ENCODE data around the gene HOXA2.

The HOXA2 gene

DNA sequence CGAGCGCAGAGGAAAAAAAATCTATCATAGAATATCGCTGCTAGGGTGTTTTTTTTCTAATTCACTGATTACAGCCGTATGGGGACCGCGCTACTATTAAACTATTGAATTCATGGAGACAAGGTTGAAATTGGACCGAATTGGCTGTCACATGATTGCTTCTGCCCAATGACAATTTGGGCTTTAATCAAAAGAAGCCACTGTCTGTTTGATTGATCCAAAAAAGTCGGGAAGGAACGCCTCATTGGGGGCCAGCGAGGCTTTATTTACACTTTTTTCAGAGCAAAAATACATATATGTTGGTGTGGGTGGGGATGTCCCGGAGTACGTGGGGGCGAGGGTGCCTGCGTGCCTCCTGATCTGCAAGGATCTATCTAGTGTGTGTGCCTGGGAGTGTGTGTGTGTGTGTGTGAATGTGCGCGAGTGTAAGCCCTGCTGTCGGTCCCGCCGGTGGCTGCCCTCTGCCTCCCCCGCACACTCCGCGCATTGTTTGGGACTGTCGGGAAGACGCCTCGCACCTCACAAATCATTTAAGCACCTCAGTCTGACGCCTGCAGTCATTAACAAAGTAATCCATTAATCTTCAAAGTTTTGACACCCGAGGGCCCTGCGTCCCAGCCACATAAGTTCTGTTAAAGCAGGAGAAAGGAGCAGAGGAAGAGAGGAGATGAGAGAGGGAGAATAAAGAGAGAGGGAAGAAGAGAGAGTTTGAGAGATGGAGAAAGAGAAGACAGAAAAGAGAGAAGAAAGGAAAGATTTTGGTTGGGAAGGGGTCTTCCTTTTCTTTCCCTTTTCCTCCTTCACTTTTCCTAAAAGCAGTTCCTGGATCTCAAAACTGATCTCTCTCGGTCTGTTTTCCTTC lies at the start of gene HOXA2:
HOXA2 (minus strand) TSS at position 103 of the 862 bp plus-strand sequence. CDS start 183 bp downstream, outside the sequence.
- no peak for DNase-seq (ENCODE audit: low read depth)

DNA sequence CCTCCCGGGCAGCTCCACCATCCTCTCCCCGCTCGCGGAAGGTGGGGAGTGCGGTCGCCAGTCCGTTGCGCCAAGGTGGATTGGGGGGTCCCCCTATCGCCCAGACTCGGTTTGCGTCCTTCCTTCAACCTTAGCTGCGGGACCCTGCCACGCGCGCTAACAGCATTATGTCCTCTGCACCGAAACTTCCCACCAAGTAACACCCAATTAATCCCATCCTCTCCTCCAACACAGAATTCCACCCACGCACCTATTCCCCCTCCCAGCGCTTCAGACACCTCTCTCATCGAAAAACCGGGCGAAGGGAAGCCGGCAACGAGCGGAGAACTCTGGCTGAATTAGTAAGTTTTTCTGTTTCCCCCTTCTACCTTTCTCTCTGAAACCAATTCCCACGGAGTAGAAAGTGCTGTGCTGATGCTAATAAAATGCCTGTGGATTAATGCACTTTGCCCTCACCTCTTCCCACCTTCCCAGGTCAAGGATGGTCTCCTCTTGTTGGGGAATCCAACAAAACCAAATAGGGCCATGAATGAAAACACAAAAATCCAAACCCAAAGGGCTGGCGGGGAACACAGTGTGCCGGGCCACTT lies 49.0 kb upstream of the HOXA2 start:
- DNase-seq (ENCODE audit: low read depth) = no peak

DNA sequence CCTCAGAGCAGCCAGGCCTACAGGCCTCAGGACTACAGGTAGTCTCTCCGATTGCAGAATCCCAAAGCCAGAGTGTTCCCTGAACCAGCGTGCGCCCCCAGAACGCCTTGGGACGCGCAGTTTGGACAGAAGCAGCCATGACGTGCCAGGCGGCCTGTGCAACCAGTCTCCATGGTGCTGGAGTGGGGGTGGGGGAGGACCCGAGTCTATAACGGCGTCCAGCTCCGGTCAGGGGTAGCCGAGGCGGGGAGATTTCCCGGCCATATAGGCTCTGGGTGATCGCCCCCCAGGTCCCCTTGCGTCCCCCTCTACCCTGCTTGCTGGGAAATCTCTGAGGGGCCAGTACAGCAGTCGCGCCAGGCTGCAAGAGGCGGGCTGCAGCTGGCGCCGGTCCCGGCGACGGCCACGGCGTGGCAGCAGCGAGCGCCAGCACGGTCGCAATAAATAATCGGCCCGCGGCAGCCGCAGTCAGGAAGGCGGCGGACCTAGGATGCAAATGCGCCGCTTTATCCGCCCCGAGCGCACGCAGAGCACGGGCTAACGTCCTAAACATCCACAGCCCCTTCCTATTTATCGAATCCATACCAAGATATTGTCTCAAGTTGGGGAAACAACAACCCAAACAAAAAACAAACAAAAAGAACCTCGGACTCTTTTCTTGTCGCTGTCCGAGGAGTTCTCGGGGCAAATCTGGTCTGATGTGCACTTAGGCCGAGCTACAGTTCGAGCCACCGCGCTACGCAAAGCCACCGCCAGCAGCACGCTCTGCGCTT lies 48.3 kb upstream of the HOXA2 start:
- peak; percentile 51 for DNase-seq (ENCODE audit: low read depth)

DNA sequence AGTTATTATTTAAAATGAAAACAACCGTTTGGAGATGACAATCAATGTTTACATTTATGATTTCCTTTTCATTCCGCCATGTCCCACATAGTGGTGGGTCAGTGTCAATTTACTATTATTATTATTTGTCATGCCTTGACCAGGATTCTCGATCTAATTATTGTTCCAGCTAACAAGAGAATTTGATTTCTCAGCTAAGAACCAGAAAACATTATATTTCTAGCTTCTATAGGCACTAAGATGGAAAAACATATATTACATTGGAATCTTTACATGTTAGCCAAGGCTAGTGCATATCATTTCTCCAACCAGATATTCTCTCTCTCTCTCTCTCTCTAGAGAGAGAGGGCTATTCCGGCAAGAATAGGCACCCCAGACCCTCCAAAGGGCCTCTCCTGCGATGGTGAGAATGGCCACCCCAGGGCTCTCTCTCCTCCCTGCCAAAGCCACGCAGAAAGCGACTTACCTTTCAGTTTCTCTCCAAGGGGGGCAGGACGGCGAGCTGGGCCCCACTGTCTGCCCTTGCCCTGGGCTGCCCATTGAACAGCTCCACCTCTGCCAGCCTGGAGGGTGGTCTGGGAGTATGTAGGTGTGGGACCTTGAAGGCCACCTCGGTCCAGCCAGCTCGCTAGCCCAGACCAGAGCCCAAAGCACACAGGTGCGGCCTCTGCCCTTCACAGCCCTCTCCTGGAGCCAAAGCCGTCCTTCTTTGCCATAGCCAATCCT lies 47.5 kb upstream of the HOXA2 start:
- DNase-seq (ENCODE audit: low read depth) = no peak

DNA sequence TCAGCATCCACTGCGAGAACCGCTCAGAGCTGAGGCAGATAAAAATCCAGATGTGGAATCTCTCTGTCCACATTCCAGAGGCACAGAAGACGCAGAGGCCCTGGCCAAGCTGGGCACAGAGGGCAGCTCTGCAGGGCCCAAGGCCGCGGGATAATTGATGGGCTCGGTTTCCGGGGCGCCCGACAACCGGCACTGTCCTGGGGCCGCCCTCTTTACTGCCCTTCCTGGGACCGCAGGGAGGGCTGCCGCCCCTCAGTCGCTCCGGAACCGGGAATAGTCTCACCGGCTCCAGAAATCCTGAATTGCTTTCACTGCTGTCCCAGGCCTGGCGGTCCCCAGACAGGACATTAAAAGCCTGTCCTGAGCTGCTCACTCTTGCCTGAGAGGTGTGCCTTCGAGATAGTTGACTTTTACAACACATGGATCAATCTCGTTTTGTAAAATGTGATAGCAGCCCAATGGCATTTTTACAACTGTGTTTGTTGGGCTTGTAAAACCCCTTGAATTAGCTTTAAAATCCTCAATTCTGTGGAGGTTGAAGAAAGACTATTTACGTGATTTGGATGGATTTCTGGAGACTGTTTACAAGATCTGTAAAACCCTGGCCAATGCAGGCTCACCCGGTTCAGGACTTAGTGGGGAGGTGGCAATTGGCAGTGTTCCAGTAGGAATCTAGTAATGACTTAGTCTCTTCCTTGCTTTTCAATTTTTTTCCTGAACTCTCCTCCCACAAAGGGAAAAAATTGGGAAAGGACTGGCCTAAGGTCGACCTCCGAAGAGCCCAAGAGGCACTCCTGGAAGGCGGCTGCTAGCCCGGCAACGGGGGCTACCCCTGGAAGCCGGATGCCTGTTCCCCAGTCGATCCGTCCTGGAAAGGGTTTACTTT lies 46.5 kb upstream of the HOXA2 start:
- DNase-seq (ENCODE audit: low read depth) = no peak

DNA sequence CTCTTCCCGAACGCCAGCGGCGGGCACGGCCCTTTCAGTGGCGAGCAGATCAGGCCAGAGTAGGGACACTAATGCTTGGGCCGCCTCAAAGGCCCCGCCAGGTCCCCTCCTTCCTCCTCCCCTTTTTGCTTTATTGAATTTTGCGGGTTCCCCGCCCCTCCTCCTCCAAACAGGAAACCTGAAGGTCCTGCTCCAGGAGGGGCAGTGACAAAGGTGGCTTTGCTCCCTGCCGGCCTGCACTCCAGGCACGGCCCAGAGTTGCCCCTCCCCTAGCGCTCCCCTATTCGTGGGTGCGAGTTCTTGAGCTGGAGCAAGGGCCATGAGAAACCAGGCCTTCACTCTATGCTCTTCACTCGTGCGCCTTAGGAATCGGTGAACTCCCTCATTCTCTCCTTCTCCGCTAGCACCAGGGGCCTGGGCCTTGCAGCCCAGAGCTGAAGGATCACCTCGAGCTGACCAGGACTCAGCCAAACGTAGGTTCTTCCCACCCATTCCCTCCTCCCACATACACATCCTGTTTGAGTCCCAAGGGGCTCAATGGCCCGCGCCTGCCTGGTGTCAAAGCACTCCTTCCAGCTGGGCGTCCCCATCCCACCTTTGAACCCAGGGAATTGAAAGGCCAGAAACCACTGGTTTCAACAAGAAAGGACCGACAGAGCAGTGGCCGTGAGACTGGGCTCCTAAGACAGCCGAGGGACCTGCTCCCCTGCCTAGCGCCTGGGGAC lies 45.7 kb upstream of the HOXA2 start:
- DNase-seq (ENCODE audit: low read depth) = no peak

DNA sequence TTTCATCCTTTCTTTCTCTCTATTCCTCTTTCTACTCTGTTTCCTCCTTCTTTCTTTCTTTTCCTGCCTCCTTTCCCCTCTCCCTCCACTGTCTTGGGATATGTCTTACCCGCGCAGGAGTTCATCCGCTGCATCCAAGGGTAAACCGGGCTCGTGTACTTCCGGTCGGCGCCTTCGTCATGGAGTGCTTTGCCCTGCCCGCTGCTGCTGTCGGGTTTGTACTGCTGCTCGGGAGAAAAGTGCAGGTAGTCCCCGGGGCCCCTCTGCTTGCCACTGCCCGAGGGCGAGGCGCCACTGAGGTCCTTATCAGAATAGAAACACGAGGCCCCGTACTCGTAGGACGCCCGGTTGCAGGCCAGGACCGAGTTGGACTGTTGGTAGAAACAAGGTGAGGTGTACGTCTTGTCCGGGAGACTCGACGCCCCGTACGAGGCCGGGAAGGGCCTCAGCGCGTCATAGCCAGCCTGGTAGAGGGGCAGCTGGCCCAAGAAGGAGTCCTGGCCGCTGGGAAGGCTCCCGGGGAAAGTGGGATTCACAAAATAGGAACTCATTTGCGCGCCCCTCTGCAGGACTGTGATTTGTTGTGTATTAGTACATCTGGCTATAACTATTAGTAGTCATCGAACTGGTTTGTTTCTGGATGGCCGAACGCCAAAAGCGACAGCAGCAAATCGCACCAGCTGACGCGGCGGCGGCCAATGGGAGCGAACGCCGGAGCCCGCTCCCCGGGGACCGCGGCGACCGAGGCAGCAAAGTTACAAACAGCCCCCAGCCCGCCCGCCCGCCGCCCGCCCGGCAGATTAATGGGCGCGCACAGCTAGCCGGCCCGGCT lies 44.9 kb upstream of the HOXA2 start, which contains the start of gene HOXA6:
HOXA6 (minus strand) TSS at position 576 of the 832 bp plus-strand sequence; CDS start at position 551, 25 bp downstream.
- no peak for DNase-seq (ENCODE audit: low read depth)

DNA sequence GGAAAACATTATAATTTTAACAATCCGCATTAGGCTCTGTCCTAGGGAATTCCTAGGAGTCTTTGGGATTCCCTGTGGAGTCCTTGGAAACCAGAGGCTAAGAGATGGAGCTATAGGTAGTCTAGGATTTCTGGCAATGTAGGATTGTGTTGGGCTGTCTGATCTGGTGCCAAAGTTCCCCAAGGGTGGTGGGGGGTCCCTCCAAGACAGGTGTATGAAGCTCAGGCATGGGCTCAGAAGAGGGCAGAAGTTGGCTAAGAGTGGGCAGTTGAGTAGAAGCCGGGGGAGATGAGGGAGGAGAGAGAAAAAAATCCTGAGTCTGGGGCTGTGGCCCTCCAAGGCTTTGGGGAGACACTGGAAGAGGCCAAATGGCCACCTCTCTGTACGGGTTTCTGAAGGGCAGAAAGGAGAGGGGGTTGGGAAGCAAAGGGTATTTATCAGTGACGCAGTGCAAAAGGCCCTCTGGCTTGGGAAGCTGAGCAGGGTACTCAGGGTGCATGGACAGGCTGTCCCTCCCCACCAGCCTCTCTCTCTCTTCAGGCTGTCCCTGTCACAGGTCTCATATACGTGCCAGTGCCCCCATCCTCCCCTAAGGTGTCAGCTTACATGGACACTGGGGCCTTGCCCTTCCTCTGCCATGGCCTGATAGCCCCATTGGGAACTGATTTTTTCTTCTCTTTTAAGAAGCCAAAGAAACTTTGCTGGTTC lies 44.2 kb upstream of the HOXA2 start:
- DNase-seq (ENCODE audit: low read depth) = no peak

DNA sequence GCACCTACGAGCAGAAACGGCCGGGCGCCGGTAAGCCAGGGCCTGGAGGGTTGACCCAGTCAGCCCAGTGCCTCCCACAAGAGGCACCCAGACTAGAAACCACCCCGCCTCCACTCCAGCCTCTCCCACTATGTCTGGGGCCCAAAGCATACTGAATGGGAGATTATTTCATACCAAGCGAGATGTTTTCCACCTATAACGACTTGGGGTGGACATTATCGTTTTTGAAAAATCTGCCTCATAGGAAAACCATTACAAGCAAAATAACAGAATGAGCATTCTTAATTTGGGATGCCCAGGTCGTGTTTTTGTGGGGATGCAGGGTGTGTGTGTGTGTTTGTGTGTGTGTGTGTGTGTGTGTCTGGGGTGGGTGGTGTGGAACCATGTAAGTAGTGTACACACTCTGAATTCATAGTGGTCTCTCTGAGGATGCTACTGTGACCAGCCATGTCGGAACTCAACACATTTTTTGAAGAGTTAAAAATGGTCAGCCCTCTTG lies 43.5 kb upstream of the HOXA2 start:
- no peak for DNase-seq (ENCODE audit: low read depth)

DNA sequence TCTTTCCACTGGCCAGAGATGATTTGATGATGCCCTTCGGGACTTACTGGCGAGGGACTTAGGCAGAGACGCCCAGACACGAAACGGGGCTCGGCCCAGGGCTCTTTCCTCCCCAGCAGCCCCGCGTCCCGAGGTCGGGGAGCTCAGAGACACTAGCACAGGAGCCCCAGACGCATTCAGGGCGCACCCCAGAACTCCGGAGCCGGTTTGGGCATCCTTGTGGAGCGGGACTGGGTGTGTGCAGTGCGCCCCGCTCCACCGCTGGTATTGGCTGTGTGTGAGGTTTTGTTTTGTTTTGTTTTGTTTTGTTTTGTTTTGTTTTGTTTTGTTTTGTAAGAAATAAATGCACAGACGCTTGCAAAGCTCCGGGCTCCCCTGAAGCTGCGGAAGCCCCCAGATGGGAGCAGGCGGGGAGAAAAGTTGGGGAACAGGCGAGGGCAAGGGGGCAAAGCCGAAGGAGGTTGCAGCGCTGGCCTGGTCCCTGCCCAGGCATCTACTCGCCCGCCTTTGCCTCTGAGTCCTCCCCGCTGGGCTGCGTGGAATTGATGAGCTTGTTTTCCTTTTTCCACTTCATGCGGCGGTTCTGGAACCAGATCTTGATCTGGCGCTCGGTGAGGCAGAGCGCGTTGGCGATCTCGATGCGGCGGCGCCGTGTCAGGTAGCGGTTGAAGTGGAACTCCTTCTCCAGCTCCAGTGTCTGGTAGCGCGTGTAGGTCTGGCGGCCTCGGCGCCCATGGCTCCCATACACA lies 42.9 kb upstream of the HOXA2 start:
- DNase-seq (ENCODE audit: low read depth) = no peak

DNA sequence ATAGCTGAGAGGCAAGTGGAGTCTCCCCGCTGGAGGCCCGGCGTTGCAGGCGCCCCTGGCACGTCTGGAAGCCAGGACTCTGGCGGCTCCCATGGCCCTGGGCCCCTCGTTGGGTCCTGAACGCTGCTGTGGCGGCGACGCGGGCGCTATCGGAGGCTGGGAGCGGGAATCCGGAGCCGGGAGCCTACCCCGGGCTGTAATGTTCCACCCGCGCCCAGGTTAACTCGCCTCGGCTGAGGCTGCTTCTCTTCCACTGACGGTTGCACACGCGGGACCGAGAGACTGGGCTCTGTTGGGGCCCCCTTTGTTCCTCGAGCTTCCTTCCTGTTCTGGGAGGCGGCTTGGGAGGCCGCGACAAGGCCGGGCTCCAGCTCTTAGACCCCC lies 42.3 kb upstream of the HOXA2 start:
- no peak for DNase-seq (ENCODE audit: low read depth)

DNA sequence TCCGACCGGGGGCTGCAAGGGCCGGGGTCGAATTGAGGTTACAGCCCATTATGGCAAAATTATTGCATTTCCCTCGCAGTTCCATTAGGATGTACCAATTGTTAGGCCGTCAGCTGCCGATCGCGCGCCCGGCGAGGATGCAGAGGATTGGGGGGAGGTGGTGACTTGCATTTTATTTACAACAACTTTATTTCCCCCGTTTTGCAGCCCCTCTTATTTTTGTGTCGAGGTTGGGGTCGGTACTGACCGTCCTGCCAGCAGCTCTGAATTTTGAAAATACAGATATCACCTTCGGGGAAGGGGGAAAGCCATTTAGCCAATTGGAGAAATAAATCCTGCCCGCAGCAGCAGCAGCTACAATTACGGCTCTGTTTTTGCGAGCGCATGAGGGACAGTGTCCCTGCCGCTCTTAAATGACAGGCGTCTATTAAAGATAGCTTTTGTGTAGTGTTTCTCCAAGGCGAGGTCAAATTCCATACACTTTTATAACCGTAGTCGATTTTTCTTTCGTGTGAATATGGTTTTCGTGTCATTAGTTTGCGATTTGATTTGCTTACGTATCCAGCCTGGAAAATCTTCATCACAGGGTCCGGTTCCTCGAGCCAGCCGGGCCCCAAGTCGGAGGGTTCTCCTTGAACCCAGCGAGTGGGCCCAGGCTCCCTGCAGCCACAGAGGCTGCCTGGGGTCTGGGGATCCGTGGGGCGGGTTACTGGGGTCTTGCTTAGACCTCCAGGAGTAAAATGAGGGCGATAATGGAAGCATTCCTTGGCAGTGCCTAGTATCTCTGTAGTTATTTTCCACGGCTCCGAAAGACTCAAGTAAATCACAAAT lies 41.7 kb upstream of the HOXA2 start:
- no peak for DNase-seq (ENCODE audit: low read depth)

DNA sequence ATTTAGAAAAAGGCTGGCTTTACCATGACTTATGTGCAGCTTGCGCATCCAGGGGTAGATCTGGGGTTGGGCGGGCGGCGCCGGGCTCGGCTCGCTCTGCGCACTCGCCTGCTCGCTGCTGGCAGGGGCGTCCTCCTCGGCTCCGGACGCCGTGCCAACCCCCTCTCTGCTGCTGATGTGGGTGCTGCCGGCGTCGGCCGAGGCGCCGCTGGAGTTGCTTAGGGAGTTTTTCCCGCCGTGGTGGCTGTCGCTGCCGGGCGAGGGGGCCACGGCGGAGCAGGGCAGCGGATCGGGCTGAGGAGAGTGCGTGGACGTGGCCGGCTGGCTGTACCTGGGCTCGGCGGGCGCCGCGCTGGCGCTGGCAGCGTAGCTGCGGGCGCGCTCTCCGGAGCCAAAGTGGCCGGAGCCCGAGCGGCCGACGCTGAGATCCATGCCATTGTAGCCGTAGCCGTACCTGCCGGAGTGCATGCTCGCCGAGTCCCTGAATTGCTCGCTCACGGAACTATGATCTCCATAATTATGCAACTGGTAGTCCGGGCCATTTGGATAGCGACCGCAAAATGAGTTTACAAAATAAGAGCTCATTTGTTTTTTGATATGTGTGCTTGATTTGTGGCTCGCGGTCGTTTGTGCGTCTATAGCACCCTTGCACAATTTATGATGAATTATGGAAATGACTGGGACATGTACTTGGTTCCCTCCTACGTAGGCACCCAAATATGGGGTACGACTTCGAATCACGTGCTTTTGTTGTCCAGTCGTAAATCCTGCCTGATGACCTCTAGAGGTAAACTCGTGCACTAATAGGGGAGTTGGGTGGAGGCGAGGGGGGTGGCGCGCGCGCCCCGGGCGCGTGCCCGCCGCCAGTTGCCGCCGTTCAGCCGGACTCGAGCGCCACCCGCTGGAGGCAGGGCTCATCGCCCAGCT lies 40.8 kb upstream of the HOXA2 start, which contains the start of gene HOXA5:
HOXA5 (minus strand) TSS at position 659 of the 927 bp plus-strand sequence; CDS start at position 585, 74 bp downstream.
- no peak for DNase-seq (ENCODE audit: low read depth)

DNA sequence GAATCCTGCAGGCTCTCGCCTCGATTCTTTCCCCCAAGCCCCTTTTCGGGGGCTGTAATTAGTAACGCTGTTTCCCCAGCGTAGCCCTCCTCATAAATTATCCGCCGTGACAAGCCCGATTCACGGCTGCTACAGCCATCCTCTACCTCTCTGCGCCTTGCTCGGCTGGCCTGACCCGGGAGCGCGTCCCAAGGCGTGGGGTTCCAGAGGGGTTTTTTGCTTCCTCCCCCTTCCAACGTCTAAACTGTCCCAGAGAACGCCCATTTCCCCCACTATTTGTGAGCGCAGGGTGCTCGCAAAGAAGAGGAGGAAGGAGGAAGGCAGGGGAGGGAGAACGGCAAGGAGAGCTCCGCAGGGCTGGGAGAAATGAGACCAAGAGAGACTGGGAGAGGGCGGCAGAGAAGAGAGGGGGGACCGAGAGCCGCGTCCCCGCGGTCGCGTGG lies 40.1 kb upstream of the HOXA2 start:
- no peak for DNase-seq (ENCODE audit: low read depth)

DNA sequence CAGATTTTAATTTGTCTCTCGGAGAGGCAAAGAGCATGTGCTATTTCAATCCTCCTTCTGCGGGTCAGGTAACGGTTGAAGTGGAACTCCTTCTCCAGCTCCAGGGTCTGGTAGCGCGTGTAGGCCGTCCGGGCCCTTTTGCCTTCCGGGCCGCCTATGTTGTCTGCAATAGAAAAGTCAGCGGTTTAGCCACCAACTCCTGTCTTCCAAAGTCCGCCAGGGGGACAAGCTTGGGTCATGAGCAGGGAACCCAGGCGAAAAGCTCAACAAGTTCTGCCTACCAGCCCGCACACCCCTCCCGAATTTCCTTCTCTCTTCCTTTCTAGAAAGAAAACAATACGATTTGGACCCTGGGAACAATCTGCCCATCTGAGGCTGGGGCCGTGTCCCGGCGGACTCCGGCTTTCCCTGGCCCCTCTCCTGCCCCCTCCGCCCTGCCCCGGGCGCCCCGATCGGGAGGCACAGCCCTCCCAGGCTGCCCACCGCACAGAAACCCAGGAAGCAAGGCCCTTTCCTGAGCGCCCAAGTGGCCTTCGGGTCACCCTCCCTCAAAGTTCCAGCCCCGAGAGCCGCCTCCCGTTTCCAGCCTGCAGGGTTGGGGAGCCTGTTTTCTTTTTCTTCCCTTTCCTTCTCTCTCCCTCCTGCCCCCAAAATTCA lies 39.6 kb upstream of the HOXA2 start:
- DNase-seq (ENCODE audit: low read depth) = no peak
